Stimulated activated naive B cell treated with anti-CD40 and anti-IgM and Interleukin-4, amounts not matched to agents 10 μg/mL and 1 μg/mL and 100 μg/mL, for 72 hours (primary cell): ENCODE measurements around the gene GPR155.
"Not testable (repeated sequence)": the region's sequence is repeated elsewhere in the genome, so short reads cannot be mapped to it uniquely, and the experiment has no call there.

Experiments
- ATAC-seq, 2 donors: fragments of 150-1000 bp; cut with Tn5 transposase; replicated peaks; 2 replicates each; pipeline ENCODE4 v1.10.0; 2021; ENCODE audit warnings: moderate library complexity in 1 of 2
- DNase-seq: peaks from one replicate; pipeline ENCODE4 v3.0.0; 2021
- H3K27ac Mint-ChIP-seq: one replicate; pipeline ENCODE4 v1.8.0; 2022; ENCODE audit warnings: mild to moderate bottlenecking, mixed read lengths
- H3K27me3 Mint-ChIP-seq, 2 donors: one replicate each; pipeline ENCODE4 v1.8.0; 2022; ENCODE audit warnings: mixed read lengths in 2 of 2
- H3K36me3 Mint-ChIP-seq, 2 donors: one replicate each; pipeline ENCODE4 v1.8.0; 2022; ENCODE audit warnings: mixed read lengths in 2 of 2, mild to moderate bottlenecking in 1 of 2
- H3K4me1 Mint-ChIP-seq, 2 donors: one replicate each; pipeline ENCODE4 v1.8.0; 2022; ENCODE audit warnings: mixed read lengths in 2 of 2, mild to moderate bottlenecking in 1 of 2
- H3K4me3 Mint-ChIP-seq, 2 donors: one replicate each; pipeline ENCODE4 v1.8.0; 2022; ENCODE audit warnings: mild to moderate bottlenecking in 2 of 2, mixed read lengths in 2 of 2, moderate library complexity in 1 of 2
- H3K9me3 Mint-ChIP-seq, 2 donors: one replicate each; pipeline ENCODE4 v1.8.0; 2022; ENCODE audit warnings: mixed read lengths in 2 of 2, mild to moderate bottlenecking in 1 of 2

GPR155 gene

GRCh38 chr2:174510583-174511189, 23.9 kb upstream of the GPR155 start:
- ATAC-seq (no peak), DNase-seq (no peak)
- Mint-ChIP-seq H3K9me3 (peaks cover 12 to 15% of the 10 kb centered on the region in 2 donors), H3K27ac (no peak overlapping the region), H3K27me3 (no peaks in the 10 kb centered on the region), H3K4me3 (no peak overlapping the region), H3K36me3 (peaks cover 11 to 13% of the 10 kb centered on the region in 2 donors), H3K4me1 (no peaks in the 10 kb centered on the region)

- ATAC-seq (no peak), DNase-seq (no peak)
- Mint-ChIP-seq H3K9me3 (peaks cover 2 to 4% of the 10 kb centered on the region in 2 donors), H3K36me3 (peaks cover 0 to 4% of the 10 kb centered on the region in 2 donors), H3K27me3 (no peaks in the 10 kb centered on the region), H3K27ac (no peak overlapping the region), H3K4me3 (no peak overlapping the region), H3K4me1 (no peaks in the 10 kb centered on the region)
These were observed 16.5 kb upstream of the GPR155 start for GRCh38 chr2:174503161-174503809.

GRCh38 chr2:174499371-174499770, 12.5 kb upstream of the GPR155 start:
- ATAC-seq (no peak), DNase-seq (no peak)
- H3K27ac Mint-ChIP-seq: no peak overlapping the region
- H3K27me3 Mint-ChIP-seq: no peaks in the 10 kb centered on the region
- no peaks in the 10 kb centered on the region for H3K36me3 Mint-ChIP-seq
- no peaks in the 10 kb centered on the region for H3K4me1 Mint-ChIP-seq
- no peaks in the 10 kb centered on the region for H3K9me3 Mint-ChIP-seq
- H3K4me3 Mint-ChIP-seq: no peak overlapping the region

- DNase-seq: no peak
- no peak overlapping the region for H3K27ac Mint-ChIP-seq
- no peaks in the 10 kb centered on the region for H3K27me3 Mint-ChIP-seq
- no peaks in the 10 kb centered on the region for H3K36me3 Mint-ChIP-seq
- H3K4me3 Mint-ChIP-seq: no peak overlapping the region
- ATAC-seq: no peak
- no peaks in the 10 kb centered on the region for H3K9me3 Mint-ChIP-seq
- H3K4me1 Mint-ChIP-seq: peaks cover 7 to 17% of the 10 kb centered on the region in 2 donors
These were observed 8.7 kb upstream of the GPR155 start for GRCh38 chr2:174495365-174496012.

GRCh38 chr2:174493549-174494331, 6.9 kb upstream of the GPR155 start:
- DNase-seq (no peak), ATAC-seq (peak; percentile 57 to 63)
- Mint-ChIP-seq H3K4me3 (peak overlapping the region; percentile 66 to 75), H3K27me3 (no peaks in the 10 kb centered on the region), H3K36me3 (peaks cover 0 to 2% of the 10 kb centered on the region in 2 donors), H3K27ac (peak overlapping the region; percentile 94), H3K9me3 (peaks cover 0 to 3% of the 10 kb centered on the region in 2 donors), H3K4me1 (peaks cover 16 to 32% of the 10 kb centered on the region in 2 donors)

GRCh38 chr2:174492963-174493431, 6.2 kb upstream of the GPR155 start:
- H3K4me3 Mint-ChIP-seq: peak overlapping the region; percentile 66 to 75
- peak; percentile 94 to 95 for ATAC-seq
- peaks cover 18 to 38% of the 10 kb centered on the region in 2 donors for H3K4me1 Mint-ChIP-seq
- H3K36me3 Mint-ChIP-seq: peaks cover 0 to 2% of the 10 kb centered on the region in 2 donors
- peak; percentile 29 for DNase-seq
- H3K27ac Mint-ChIP-seq: peak overlapping the region; percentile 94
- H3K27me3 Mint-ChIP-seq: no peaks in the 10 kb centered on the region
- peaks cover 0 to 4% of the 10 kb centered on the region in 2 donors for H3K9me3 Mint-ChIP-seq

- peak overlapping the region; percentile 56 for H3K27ac Mint-ChIP-seq
- peaks cover 0 to 2% of the 10 kb centered on the region in 2 donors for H3K36me3 Mint-ChIP-seq
- peaks cover 0 to 4% of the 10 kb centered on the region in 2 donors for H3K9me3 Mint-ChIP-seq
- no peak overlapping the region for H3K4me3 Mint-ChIP-seq
- peaks cover 18 to 44% of the 10 kb centered on the region in 2 donors for H3K4me1 Mint-ChIP-seq
- no peak for DNase-seq
- H3K27me3 Mint-ChIP-seq: no peaks in the 10 kb centered on the region
- no peak for ATAC-seq
These were observed 5.1 kb upstream of the GPR155 start for GRCh38 chr2:174491947-174492346.

- Mint-ChIP-seq H3K27ac (peak overlapping the region; percentile 83), H3K4me1 (peaks cover 23 to 53% of the 10 kb centered on the region in 2 donors), H3K36me3 (peaks cover 0 to 2% of the 10 kb centered on the region in 2 donors), H3K27me3 (no peaks in the 10 kb centered on the region), H3K4me3 (peak overlapping the region in 1 of 2 donors; percentile 69), H3K9me3 (peaks cover 0 to 4% of the 10 kb centered on the region in 2 donors)
- ATAC-seq (no peak), DNase-seq (no peak)
These were observed 3.2 kb upstream of the GPR155 start for GRCh38 chr2:174490051-174490450.

GRCh38 chr2:174489520-174489919, 2.7 kb upstream of the GPR155 start:
- H3K9me3 Mint-ChIP-seq, ATAC-seq, H3K36me3 Mint-ChIP-seq, DNase-seq, H3K27me3 Mint-ChIP-seq: not testable (repeated sequence)
- Mint-ChIP-seq H3K4me1 (peaks cover 23 to 53% of the 10 kb centered on the region in 2 donors), H3K27ac (peak overlapping the region; percentile 16), H3K4me3 (peak overlapping the region; percentile 44 to 69)

- no peak overlapping the region for H3K27ac Mint-ChIP-seq
- no peak for DNase-seq
- peaks cover 23 to 38% of the 10 kb centered on the region in 2 donors for H3K4me1 Mint-ChIP-seq
- H3K9me3 Mint-ChIP-seq: peaks cover 0 to 4% of the 10 kb centered on the region in 2 donors
- peak overlapping the region; percentile 4 to 25 for H3K4me3 Mint-ChIP-seq
- no peak for ATAC-seq
- no peaks in the 10 kb centered on the region for H3K27me3 Mint-ChIP-seq
- H3K36me3 Mint-ChIP-seq: peaks cover 0 to 2% of the 10 kb centered on the region in 2 donors
These were observed 962 bp upstream of the GPR155 start for GRCh38 chr2:174487820-174488162.

- H3K27me3 Mint-ChIP-seq: no peaks in the 10 kb centered on the region
- DNase-seq (peak; percentile 85), ATAC-seq (peak; percentile 95 to 96)
- H3K27ac Mint-ChIP-seq: peak overlapping the region; percentile 94
- H3K9me3 Mint-ChIP-seq: peaks cover 0 to 4% of the 10 kb centered on the region in 2 donors
- peaks cover 20 to 35% of the 10 kb centered on the region in 2 donors for H3K4me1 Mint-ChIP-seq
- H3K4me3 Mint-ChIP-seq: peak overlapping the region; percentile 91 to 94
- peaks cover 0 to 2% of the 10 kb centered on the region in 2 donors for H3K36me3 Mint-ChIP-seq
These were observed 435 bp upstream of the GPR155 start for GRCh38 chr2:174487108-174487819.

GRCh38 chr2:174485788-174486562, 854 bp downstream of the GPR155 start:
- peak; percentile 19 to 38 for ATAC-seq
- H3K9me3 Mint-ChIP-seq: peaks cover 0 to 4% of the 10 kb centered on the region in 2 donors
- H3K36me3 Mint-ChIP-seq: peaks cover 2 to 4% of the 10 kb centered on the region in 2 donors
- peaks cover 16 to 35% of the 10 kb centered on the region in 2 donors for H3K4me1 Mint-ChIP-seq
- peak overlapping the region; percentile 81 for H3K27ac Mint-ChIP-seq
- peak overlapping the region; percentile 91 to 94 for H3K4me3 Mint-ChIP-seq
- DNase-seq: no peak
- no peaks in the 10 kb centered on the region for H3K27me3 Mint-ChIP-seq

- not testable (repeated sequence) for H3K4me3 Mint-ChIP-seq
These were observed 1.8 kb downstream of the GPR155 start for GRCh38 chr2:174485045-174485444.

More at GRCh38 chr2:174485045-174485444, 1.8 kb downstream of the GPR155 start:
- H3K27ac Mint-ChIP-seq, ATAC-seq, DNase-seq, H3K36me3 Mint-ChIP-seq, H3K9me3 Mint-ChIP-seq, H3K27me3 Mint-ChIP-seq: not testable (repeated sequence)
- peaks cover 14 to 32% of the 10 kb centered on the region in 2 donors for H3K4me1 Mint-ChIP-seq
